Measurements from ENCODE around the gene ODC1.

DNA sequence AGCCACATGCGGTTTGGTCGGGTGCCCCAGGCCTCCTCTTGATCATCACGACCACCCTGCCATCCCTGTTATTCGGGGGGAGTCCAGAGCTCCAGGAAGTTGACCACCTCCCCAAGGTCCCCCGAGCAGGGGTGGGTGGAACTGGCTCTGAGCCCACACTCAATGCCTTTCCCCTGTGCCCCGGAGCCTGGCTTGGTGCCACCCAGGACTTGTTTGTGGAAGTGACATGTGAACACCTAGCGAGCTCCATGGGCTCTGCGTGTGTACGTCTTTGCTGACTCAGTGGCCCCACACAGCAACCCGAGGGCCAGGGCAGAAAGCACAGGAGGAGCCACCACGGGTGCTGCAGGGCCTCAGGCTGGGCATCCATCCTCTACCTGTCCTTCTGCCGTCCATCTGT lies 32.5 kb downstream of the ODC1 start:
- TF ChIP-seq, protein P1, sequence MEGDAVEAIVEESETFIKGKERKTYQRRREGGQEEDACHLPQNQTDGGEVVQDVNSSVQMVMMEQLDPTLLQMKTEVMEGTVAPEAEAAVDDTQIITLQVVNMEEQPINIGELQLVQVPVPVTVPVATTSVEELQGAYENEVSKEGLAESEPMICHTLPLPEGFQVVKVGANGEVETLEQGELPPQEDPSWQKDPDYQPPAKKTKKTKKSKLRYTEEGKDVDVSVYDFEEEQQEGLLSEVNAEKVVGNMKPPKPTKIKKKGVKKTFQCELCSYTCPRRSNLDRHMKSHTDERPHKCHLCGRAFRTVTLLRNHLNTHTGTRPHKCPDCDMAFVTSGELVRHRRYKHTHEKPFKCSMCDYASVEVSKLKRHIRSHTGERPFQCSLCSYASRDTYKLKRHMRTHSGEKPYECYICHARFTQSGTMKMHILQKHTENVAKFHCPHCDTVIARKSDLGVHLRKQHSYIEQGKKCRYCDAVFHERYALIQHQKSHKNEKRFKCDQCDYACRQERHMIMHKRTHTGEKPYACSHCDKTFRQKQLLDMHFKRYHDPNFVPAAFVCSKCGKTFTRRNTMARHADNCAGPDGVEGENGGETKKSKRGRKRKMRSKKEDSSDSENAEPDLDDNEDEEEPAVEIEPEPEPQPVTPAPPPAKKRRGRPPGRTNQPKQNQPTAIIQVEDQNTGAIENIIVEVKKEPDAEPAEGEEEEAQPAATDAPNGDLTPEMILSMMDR (tag by site-specific recombination; IDR thresholded peaks at IDR 0.05): no peak
- TF ChIP-seq, protein P2, sequence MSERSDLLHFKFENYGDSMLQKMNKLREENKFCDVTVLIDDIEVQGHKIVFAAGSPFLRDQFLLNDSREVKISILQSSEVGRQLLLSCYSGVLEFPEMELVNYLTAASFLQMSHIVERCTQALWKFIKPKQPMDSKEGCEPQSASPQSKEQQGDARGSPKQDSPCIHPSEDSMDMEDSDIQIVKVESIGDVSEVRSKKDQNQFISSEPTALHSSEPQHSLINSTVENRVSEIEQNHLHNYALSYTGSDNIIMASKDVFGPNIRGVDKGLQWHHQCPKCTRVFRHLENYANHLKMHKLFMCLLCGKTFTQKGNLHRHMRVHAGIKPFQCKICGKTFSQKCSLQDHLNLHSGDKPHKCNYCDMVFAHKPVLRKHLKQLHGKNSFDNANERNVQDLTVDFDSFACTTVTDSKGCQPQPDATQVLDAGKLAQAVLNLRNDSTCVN (tag by site-specific recombination; optimal IDR thresholded peaks at IDR 0.05): no peak
- TF ChIP-seq ZNF335 (tag by site-specific recombination; conservative IDR thresholded peaks at IDR 0.05) (no peak), ZNF549 (tag by site-specific recombination; IDR thresholded peaks at IDR 0.05) (no peak), ZNF426 (tag by site-specific recombination; IDR thresholded peaks at IDR 0.05) (no peak), ZNF341 (tag by site-specific recombination; IDR thresholded peaks at IDR 0.05; ENCODE audit: low read depth) (no peak), SETDB1 (IDR thresholded peaks at IDR 0.05; ENCODE audit: insufficient read length, low read length) (no peak), KLF9 (tag by site-specific recombination; IDR thresholded peaks at IDR 0.05; ENCODE audit: low read depth) (no peak), ZNF138 (tag by site-specific recombination; IDR thresholded peaks at IDR 0.05; ENCODE audit: borderline replicate concordance) (no peak), ZNF501 (tag by site-specific recombination; IDR thresholded peaks at IDR 0.05) (no peak), SP2 (tag by site-specific recombination; IDR thresholded peaks at IDR 0.05) (no peak)
- TF ChIP-seq, protein P3, sequence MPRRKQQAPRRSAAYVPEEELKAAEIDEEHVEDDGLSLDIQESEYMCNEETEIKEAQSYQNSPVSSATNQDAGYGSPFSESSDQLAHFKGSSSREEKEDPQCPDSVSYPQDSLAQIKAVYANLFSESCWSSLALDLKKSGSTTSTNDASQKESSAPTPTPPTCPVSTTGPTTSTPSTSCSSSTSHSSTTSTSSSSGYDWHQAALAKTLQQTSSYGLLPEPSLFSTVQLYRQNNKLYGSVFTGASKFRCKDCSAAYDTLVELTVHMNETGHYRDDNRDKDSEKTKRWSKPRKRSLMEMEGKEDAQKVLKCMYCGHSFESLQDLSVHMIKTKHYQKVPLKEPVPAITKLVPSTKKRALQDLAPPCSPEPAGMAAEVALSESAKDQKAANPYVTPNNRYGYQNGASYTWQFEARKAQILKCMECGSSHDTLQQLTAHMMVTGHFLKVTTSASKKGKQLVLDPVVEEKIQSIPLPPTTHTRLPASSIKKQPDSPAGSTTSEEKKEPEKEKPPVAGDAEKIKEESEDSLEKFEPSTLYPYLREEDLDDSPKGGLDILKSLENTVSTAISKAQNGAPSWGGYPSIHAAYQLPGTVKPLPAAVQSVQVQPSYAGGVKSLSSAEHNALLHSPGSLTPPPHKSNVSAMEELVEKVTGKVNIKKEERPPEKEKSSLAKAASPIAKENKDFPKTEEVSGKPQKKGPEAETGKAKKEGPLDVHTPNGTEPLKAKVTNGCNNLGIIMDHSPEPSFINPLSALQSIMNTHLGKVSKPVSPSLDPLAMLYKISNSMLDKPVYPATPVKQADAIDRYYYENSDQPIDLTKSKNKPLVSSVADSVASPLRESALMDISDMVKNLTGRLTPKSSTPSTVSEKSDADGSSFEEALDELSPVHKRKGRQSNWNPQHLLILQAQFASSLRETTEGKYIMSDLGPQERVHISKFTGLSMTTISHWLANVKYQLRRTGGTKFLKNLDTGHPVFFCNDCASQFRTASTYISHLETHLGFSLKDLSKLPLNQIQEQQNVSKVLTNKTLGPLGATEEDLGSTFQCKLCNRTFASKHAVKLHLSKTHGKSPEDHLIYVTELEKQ (tag by site-specific recombination; IDR thresholded peaks at IDR 0.05; ENCODE audit: borderline replicate concordance): no peak
